ENCODE data around the gene AZI2.

DNA sequence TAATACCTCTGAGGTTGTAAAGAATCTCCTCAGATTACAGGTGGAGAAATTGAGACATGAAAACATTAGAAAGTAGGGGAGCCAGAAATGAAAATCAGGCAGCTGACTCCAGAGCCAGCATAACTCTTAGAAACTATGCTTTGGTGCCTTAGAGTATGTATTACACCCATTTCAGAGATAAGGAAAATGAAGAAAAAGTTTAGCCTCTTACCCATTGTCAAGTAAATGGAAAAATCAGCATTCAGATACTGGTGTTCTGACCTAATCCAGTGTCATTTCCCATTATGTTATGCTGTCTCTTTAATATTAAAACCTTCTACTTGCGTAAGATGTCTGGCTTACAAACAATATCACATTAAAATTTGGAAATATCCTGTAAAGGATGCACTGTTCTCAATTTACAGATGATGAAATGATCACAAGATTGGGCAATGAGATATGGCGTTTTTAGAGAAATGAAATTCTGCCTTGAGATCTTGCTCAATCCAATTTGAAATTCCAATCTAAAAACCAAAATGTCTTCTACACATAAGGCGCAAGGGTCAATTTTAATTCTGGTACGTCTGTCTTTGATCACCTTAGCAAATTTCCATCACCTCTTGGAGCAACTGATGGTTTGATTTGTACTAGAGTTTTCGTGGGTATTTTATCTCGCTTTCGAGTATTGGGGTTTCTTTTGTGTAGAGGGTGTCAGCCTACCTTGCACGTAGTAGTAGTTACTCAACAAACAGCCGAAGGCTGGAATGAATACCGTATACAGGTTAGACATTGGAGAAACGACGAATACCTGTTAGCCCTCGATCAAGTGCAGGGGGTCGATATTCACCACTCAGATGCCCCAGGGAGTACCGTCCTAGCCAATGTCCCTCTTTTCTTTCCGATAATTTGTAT, 1.0 kb downstream of the AZI2 start:
- TF ChIP-seq, protein P1, sequence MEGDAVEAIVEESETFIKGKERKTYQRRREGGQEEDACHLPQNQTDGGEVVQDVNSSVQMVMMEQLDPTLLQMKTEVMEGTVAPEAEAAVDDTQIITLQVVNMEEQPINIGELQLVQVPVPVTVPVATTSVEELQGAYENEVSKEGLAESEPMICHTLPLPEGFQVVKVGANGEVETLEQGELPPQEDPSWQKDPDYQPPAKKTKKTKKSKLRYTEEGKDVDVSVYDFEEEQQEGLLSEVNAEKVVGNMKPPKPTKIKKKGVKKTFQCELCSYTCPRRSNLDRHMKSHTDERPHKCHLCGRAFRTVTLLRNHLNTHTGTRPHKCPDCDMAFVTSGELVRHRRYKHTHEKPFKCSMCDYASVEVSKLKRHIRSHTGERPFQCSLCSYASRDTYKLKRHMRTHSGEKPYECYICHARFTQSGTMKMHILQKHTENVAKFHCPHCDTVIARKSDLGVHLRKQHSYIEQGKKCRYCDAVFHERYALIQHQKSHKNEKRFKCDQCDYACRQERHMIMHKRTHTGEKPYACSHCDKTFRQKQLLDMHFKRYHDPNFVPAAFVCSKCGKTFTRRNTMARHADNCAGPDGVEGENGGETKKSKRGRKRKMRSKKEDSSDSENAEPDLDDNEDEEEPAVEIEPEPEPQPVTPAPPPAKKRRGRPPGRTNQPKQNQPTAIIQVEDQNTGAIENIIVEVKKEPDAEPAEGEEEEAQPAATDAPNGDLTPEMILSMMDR (IDR thresholded peaks at IDR 0.05) = no peak
- TF ChIP-seq POLR2A (IDR thresholded peaks at IDR 0.05) (no peak), POLR2AphosphoS5 (IDR thresholded peaks at IDR 0.05) (peak; percentile 50 to 75 (median 60))
